Posterior cingulate gyrus (tissue), 11 donors: ENCODE measurements around the gene GCG.

ENCODE experiments used
- DNase-seq, 10 donors: peaks; one replicate each; pipeline versions ENCODE4 v3.0.0 to v3.0.0-alpha.2; 2020 to 2021; ENCODE audit warnings: mixed read lengths in 3 of 10
- intact Hi-C: fragments of 100-400 bp; cut with DNase I; formaldehyde crosslinking; loops from one replicate; pipeline ENCODE4 v1.15.1; 2023

Gene GCG

GRCh38 chr2:162153608-162154224, 1.7 kb upstream of the GCG start:
- DNase-seq: no peak
- intact Hi-C loops: no loop called here

GRCh38 chr2:162149940-162150339, 2.1 kb downstream of the GCG start:
- intact Hi-C loops: no loop called here
- DNase-seq: no peak

DNA sequence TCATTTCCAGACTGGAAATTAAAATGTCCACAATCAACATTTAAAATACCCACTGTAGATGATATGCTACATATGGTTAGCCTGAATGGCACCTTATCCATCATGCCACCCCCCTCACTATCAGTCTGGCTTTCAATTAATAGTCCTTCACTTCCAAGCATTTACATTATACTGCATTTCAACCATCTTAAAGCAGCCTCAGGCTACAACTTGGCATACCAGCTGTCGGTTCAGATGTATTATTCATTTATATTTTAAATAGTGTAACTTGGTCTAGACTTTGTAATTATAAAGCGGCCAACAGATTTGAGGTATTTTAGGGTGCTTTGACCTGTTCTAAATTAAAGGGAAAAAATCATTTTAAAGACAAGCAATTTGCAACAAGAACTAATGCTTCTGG, 2.6 kb downstream of the GCG start:
- intact Hi-C loops: no loop called here

DNA sequence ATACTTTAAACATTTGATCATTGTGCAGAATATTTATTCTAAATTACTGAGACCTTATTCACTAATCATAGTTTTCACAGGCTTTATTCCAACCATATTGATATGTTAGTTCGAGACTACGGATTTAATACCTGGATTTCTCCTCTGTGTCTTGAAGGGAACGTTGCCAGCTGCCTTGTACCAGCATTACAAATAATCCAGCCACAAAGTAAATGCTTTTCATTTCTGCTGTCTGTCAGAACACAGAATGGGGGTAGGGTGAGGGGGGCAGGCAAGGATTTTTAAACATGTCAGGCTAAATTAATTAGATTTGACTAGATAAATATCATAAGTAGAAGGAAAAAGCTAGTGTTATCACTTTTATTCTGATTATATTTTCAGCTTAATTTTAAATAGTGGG, 3.1 kb downstream of the GCG start:
- intact Hi-C loops: no loop called here

More for the DNA sequence above, 2.6 kb downstream of the GCG start:
- no peak for DNase-seq

DNA sequence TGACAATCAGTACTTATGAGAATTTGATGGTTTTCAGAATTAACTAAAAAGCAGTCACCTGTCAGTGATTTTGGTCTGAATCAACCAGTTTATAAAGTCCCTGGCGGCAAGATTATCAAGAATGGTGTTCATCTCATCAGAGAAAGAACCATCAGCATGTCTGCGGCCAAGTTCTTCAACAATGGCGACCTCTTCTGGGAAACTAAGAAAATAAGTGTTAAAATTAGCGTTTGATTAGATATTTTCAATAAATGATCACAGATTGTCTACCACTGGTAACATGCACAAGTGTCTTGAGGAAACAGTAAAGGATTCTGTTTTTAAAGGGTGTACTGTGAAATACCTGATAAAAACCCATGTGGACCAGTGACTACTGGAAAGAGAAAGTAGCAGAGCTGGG, 8.1 kb downstream of the GCG start:
- intact Hi-C loops: no loop called here
- no peak for DNase-seq

More for the DNA sequence above, 3.1 kb downstream of the GCG start:
- DNase-seq: no peak

DNA sequence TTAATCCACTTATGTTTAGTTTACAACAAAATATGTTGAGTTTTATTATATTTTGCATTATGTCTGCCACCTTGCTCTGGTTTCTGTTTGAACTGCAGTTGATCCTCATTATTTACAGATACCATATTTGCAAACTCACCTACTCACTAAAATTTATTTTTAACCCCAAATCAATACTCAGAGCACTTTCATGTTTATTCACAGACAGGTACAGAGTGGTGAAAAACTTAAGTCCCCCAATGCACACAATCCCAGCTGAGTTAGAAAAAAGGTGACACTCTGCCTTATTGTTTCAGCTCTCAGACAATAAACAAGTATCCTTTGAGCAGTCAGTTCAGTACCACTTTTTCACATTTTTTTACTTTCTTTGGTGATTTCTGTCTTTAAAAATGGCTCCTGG, 13.7 kb downstream of the GCG start:
- intact Hi-C loops: no loop called here
- DNase-seq: no peak

GRCh38 chr2:162127422-162127821, 24.6 kb downstream of the GCG start:
- intact Hi-C loops: loop anchor here (10.0 kb wide), 1 partner anchor 903 kb away; no protein-coding TSS in a partner anchor
- DNase-seq: no peak

- intact Hi-C loops: loop anchor here (10.0 kb wide), 1 partner anchor 902 kb away; no protein-coding TSS in a partner anchor
- no peak for DNase-seq
Measured at GRCh38 chr2:162126527-162126926, 25.5 kb downstream of the GCG start.

- intact Hi-C loops: loop anchor here (10.0 kb wide), 1 partner anchor 901 kb away; no protein-coding TSS in a partner anchor
- no peak for DNase-seq
Measured at GRCh38 chr2:162126111-162126519, 25.9 kb downstream of the GCG start.

GRCh38 chr2:162125138-162125537, 26.9 kb downstream of the GCG start:
- DNase-seq: no peak
- intact Hi-C loops: loop anchor here (10.0 kb wide), 1 partner anchor 900 kb away; no protein-coding TSS in a partner anchor

DNA sequence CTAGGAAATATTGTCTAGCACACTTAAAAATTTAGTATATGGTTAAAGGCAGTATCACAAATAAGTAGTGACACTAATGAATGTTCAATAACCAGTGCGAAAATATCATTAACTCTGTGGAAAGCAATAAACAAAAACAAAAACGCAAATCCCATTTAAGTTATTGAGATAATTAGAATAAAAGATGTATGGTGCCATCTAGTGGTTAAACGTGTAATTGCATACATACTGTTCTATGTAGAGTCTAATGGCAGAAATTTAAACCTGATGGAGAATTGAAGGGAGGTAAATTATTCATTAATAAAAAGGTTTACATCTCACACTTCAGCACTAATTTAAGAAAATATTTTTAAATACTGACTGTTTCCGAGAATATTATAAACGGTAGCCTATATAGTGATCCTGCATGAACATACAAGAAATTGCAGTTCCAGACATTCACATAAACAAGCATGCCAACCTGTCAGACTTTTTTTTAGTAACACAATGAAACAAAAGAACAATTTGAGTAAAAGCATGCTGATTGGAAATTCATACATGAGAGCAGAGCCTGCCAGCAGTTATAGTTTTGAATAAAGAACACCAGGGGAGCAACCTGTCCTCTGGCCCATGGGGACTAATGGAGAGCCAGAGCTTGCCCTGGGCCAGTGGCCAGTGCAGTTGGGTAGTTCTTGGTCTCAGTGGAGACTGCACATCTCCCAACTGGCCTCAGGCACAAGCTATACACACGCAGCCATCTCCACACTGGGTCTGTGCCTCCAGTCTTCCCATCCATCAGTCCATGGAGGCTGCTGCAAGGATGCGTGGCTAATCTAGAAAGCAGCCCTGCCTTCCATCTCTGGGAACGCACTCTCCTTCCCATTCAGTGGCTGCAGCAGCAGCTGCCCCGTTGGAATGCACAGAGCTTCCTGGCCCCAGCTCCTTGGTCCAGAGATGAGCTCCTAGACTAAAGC, 28.0 kb downstream of the GCG start:
- intact Hi-C loops: loop anchor here (5.0 to 10.0 kb wide), 3 partner anchors 117 to 899 kb away; no protein-coding TSS in a partner anchor
- peak in 2 of 10 donors; percentile 59 to 60 for DNase-seq

DNA sequence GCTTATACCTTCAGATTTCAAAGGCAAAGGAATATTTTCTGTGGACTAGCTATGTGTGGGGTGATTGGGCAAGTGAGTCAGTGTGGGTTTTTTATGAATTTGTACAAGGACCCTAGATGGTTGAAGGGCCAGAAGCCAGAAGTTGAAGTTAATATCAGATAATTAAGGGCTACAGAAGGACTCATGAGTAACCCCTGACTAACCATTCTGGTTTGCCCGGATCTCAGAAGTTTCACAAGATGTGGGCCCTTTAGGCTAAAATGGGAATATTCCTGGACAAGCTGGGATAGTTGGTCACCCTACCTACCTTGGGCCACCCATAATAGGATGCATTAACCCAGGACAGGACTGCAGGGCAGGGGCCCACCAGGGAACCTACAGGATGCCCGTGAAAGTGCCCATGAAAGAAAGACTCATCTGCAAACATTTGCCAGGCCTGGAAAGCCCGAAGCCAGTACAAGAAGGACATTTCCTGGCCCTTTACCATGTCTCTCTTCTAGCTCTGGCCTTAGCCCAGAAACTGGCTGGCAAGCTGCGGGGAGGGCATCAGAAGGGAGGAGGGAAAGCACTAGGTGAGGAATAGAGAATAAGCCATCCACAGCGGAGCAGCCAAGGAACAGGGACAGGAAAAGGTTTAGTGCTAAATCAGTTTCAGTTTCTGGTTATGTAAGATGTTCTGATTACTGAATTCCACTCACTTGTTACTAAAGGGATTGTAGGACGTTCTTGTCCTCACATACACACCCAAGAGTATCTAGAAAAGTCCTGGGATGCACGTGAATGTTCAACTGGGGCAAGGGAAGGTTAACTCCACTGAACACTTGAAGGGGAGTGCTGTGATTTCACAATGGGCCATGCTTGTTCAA, 33.6 kb downstream of the GCG start:
- peak; percentile 13 to 90 (median 58) for DNase-seq
- intact Hi-C loops: no loop called here

- no peak for DNase-seq
- intact Hi-C loops: no loop called here
Measured at GRCh38 chr2:162116352-162116751, 35.7 kb downstream of the GCG start.

- no peak for DNase-seq
- intact Hi-C loops: no loop called here
Measured at GRCh38 chr2:162115076-162115475, 37.0 kb downstream of the GCG start.

DNA sequence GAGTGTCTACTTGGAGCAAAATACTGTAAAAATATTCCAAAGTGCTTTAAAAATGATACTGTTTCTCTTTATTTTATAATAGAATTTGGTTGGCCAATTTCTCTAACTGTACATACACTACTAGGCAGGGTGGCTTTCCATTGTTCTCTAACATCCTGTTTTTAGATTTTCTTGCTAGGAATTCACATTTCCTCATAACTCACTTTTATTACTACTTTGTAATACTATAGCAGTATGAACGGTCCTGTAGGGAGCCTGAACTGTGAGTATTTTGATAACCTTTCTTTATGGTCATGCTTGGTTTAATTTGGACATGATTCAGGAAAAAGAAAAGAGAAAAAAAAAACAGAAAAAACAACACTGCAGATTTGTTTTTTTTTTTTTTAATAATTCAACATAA, 37.8 kb downstream of the GCG start:
- no peak for DNase-seq
- intact Hi-C loops: no loop called here

DNA sequence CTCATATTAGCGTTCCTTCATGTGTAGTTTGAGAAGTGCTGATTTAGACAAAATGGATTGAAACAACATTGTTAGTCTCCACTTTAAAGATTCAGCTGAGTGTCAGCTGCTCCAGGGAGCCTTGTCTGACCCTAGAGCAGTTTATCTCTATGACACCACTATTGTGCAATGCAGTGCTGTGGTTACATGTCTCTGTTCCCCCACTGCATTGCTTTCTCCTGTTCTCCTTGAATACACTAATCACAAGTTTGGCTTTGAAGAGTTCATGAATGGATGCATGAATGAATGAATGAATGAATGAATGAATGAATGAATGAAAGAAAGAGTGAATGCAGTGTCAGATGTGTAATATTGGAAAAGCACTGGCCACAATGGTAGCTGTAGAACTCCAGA, 38.3 kb downstream of the GCG start:
- DNase-seq: no peak
- intact Hi-C loops: no loop called here

- intact Hi-C loops: no loop called here
- DNase-seq: no peak
Measured at GRCh38 chr2:162113088-162113775, 38.8 kb downstream of the GCG start.

- DNase-seq: no peak
- intact Hi-C loops: no loop called here
Measured at GRCh38 chr2:162111958-162112850, 39.8 kb downstream of the GCG start.

DNA sequence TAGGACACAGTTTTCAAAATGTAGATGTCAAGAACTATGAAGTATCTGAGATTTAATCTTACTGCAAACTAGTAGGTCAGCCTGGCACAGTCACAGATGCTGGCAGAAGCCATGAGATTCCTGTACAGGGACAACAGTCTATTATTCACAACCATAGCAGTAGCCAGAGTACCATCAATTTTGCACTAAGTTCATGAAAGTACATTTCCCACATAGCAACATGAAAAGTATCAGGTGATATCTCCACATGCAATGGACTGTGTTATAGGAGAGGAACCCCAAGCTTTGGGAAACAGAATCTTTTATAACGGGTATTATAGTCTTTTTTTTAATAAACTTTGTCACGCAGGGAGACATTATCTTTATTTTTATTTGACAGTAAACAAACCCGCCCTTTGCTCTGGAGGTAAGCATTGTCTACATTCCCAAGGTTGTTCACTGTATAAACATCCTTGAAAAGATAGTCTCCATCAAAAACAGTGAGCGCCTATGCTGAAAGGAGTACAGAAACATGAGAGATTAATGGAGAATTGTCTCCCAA, 44.6 kb downstream of the GCG start:
- intact Hi-C loops: no loop called here
- DNase-seq: no peak
